ENCODE data around the gene CPD.
"Not testable (repeated sequence)": the region's sequence is repeated elsewhere in the genome, so short reads cannot be mapped to it uniquely, and the experiment has no call there.

CPD gene

GRCh38 chr17:30401097-30401496, 22.4 kb downstream of the CPD start:
- Histone ChIP-seq H3K14ac (ENCODE audit: low read length) (no peak overlapping the region), H3K79me2 (ENCODE audit: control insufficient read depth, insufficient read depth, low read length, poor library complexity) (no peaks in the 10 kb centered on the region), H2BK5ac (ENCODE audit: low read depth, low read length, poor library complexity) (no peak overlapping the region), H2BK12ac (ENCODE audit: low read length) (no peak overlapping the region), H3K4me2 (ENCODE audit: low read length) (no peak overlapping the region), H3K27me3 (ENCODE audit: insufficient read depth, low read length) (no peaks in the 10 kb centered on the region), H3K9me3 (ENCODE audit: insufficient read depth, low read depth, low read length) (no peaks in the 10 kb centered on the region), H3K27ac (ENCODE audit: low read depth, low read length) (no peak overlapping the region), H3K18ac (ENCODE audit: low read length) (no peak overlapping the region), H3K9ac (ENCODE audit: low read length) (no peak overlapping the region), H3K4me3 (ENCODE audit: low read depth, low read length) (no peak overlapping the region), H3K36me3 (ENCODE audit: control insufficient read depth in 1 of 2, insufficient read depth in 2 of 2, low read length in 2 of 2) (peaks cover 0 to 2% of the 10 kb centered on the region in 2 experiments), H3K4me1 (ENCODE audit: control insufficient read depth in 1 of 2, insufficient read depth in 2 of 2, low read length in 2 of 2) (no peaks in the 10 kb centered on the region), H4K91ac (ENCODE audit: low read depth, low read length) (no peak overlapping the region), H2BK120ac (ENCODE audit: insufficient read depth, low read length, poor library complexity) (no peak overlapping the region), H2AK5ac (ENCODE audit: low read length) (no peak overlapping the region), H2AFZ (ENCODE audit: insufficient read depth, low read length, poor library complexity) (no peak overlapping the region), H4K12ac (ENCODE audit: low read depth, low read length) (no peak overlapping the region), H4K8ac (ENCODE audit: low read depth, low read length) (no peak overlapping the region), H3K23ac (ENCODE audit: low read length) (no peak overlapping the region), H3K4ac (ENCODE audit: low read depth, low read length) (no peak overlapping the region), H3K79me1 (ENCODE audit: low read length) (no peaks in the 10 kb centered on the region)
- no CpG with 5 or more reads among the region's 1 CpG for WGBS (ENCODE audit: extremely low coverage, insufficient coverage, insufficient read length)
- no peak for DNase-seq

- Histone ChIP-seq H4K8ac (ENCODE audit: low read depth, low read length) (no peak overlapping the region), H4K12ac (ENCODE audit: low read depth, low read length) (no peak overlapping the region), H3K23ac (ENCODE audit: low read length) (no peak overlapping the region), H3K27ac (ENCODE audit: low read depth, low read length) (no peak overlapping the region), H3K79me2 (ENCODE audit: control insufficient read depth, insufficient read depth, low read length, poor library complexity) (no peaks in the 10 kb centered on the region), H2AFZ (ENCODE audit: insufficient read depth, low read length, poor library complexity) (no peak overlapping the region), H3K14ac (ENCODE audit: low read length) (no peak overlapping the region), H3K4me1 (ENCODE audit: control insufficient read depth in 1 of 2, insufficient read depth in 2 of 2, low read length in 2 of 2) (no peaks in the 10 kb centered on the region), H3K79me1 (ENCODE audit: low read length) (no peaks in the 10 kb centered on the region), H3K9me3 (ENCODE audit: insufficient read depth, low read depth, low read length) (no peaks in the 10 kb centered on the region), H3K4ac (ENCODE audit: low read depth, low read length) (no peak overlapping the region), H3K18ac (ENCODE audit: low read length) (no peak overlapping the region), H3K36me3 (ENCODE audit: control insufficient read depth in 1 of 2, insufficient read depth in 2 of 2, low read length in 2 of 2) (peaks cover 0 to 2% of the 10 kb centered on the region in 2 experiments), H3K9ac (ENCODE audit: low read length) (no peak overlapping the region), H3K27me3 (ENCODE audit: insufficient read depth, low read length) (no peaks in the 10 kb centered on the region), H4K91ac (ENCODE audit: low read depth, low read length) (no peak overlapping the region), H2BK12ac (ENCODE audit: low read length) (no peak overlapping the region), H3K4me2 (ENCODE audit: low read length) (no peak overlapping the region), H2BK5ac (ENCODE audit: low read depth, low read length, poor library complexity) (no peak overlapping the region), H2AK5ac (ENCODE audit: low read length) (no peak overlapping the region), H3K4me3 (ENCODE audit: low read depth, low read length) (no peak overlapping the region), H2BK120ac (ENCODE audit: insufficient read depth, low read length, poor library complexity) (no peak overlapping the region)
- no peak for DNase-seq
These were observed 26.4 kb downstream of the CPD start for GRCh38 chr17:30405161-30405560.

DNA sequence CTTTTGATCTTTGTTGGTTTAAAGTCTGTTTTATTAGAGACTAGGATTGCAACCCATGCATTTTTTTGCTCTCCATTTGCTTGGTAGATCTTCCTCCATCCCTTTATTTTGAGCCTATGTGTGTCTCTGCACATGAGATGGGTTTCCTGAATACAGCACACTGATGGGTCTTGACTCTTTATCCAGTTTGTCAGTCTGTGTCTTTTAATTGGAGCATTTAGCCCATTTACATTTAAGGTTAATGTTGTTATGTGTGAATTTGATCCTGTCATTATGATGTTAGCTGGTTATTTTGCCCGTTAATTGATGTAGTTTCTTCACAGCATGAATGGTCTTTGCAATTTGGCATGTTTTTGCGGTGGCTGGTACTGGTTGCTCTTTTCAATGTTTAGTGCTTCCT, 31.9 kb downstream of the CPD start:
- H2BK5ac ChIP-seq (ENCODE audit: low read depth, low read length, poor library complexity); H3K4me3 ChIP-seq (ENCODE audit: low read depth, low read length); H3K18ac ChIP-seq (ENCODE audit: low read length); H3K27ac ChIP-seq (ENCODE audit: low read depth, low read length); H4K8ac ChIP-seq (ENCODE audit: low read depth, low read length); H3K27me3 ChIP-seq (ENCODE audit: insufficient read depth, low read length); H3K14ac ChIP-seq (ENCODE audit: low read length); H2AFZ ChIP-seq (ENCODE audit: insufficient read depth, low read length, poor library complexity); H2AK5ac ChIP-seq (ENCODE audit: low read length); H3K79me2 ChIP-seq (ENCODE audit: control insufficient read depth, insufficient read depth, low read length, poor library complexity); H3K9me3 ChIP-seq (ENCODE audit: insufficient read depth, low read depth, low read length); H3K23ac ChIP-seq (ENCODE audit: low read length); H4K91ac ChIP-seq (ENCODE audit: low read depth, low read length); H2BK120ac ChIP-seq (ENCODE audit: insufficient read depth, low read length, poor library complexity); H2BK12ac ChIP-seq (ENCODE audit: low read length); H3K9ac ChIP-seq (ENCODE audit: low read length); H3K4ac ChIP-seq (ENCODE audit: low read depth, low read length); H4K12ac ChIP-seq (ENCODE audit: low read depth, low read length); DNase-seq; H3K36me3 ChIP-seq (ENCODE audit: control insufficient read depth in 1 of 2, insufficient read depth in 2 of 2, low read length in 2 of 2); H3K4me1 ChIP-seq (ENCODE audit: control insufficient read depth in 1 of 2, insufficient read depth in 2 of 2, low read length in 2 of 2); H3K79me1 ChIP-seq (ENCODE audit: low read length); H3K4me2 ChIP-seq (ENCODE audit: low read length): not testable (repeated sequence)
- no CpG with 5 or more reads among the region's 2 CpGs for WGBS (ENCODE audit: extremely low coverage, insufficient coverage, insufficient read length)

DNA sequence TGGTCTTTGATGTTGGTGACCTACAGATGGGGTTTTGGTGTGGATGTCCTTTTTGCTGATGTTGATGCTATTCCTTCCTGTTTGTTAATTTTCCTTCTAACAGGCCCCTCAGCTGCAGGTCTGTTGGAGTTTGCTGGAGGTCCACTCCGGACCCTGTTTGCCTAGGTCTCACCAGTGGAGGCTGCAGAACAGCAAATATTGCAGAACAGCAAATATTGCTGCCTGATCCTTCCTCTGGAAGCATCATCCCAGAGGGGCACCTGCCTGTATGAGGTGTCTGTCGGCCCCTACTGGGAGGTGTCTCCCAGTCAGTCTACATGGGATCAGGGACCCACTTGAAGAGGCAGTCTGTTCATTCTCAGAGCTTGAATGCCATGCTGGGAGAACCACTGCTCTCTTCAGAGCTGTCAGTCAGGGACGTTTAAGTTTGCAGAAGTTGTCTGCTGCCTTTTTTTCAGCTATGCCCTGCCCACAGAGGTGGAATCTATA, 33.3 kb downstream of the CPD start:
- not testable (repeated sequence) for DNase-seq; H3K9ac ChIP-seq (ENCODE audit: low read length); H2BK5ac ChIP-seq (ENCODE audit: low read depth, low read length, poor library complexity); H3K27me3 ChIP-seq (ENCODE audit: insufficient read depth, low read length); H3K14ac ChIP-seq (ENCODE audit: low read length); H2BK12ac ChIP-seq (ENCODE audit: low read length); H3K4me3 ChIP-seq (ENCODE audit: low read depth, low read length); H3K79me1 ChIP-seq (ENCODE audit: low read length); H3K4me2 ChIP-seq (ENCODE audit: low read length); H2AFZ ChIP-seq (ENCODE audit: insufficient read depth, low read length, poor library complexity); H3K18ac ChIP-seq (ENCODE audit: low read length); H3K4me1 ChIP-seq (ENCODE audit: control insufficient read depth in 1 of 2, insufficient read depth in 2 of 2, low read length in 2 of 2); H3K4ac ChIP-seq (ENCODE audit: low read depth, low read length); H3K36me3 ChIP-seq (ENCODE audit: control insufficient read depth in 1 of 2, insufficient read depth in 2 of 2, low read length in 2 of 2); H3K9me3 ChIP-seq (ENCODE audit: insufficient read depth, low read depth, low read length); H4K8ac ChIP-seq (ENCODE audit: low read depth, low read length); H2AK5ac ChIP-seq (ENCODE audit: low read length); H2BK120ac ChIP-seq (ENCODE audit: insufficient read depth, low read length, poor library complexity); H4K12ac ChIP-seq (ENCODE audit: low read depth, low read length); H4K91ac ChIP-seq (ENCODE audit: low read depth, low read length); H3K23ac ChIP-seq (ENCODE audit: low read length); H3K27ac ChIP-seq (ENCODE audit: low read depth, low read length); H3K79me2 ChIP-seq (ENCODE audit: control insufficient read depth, insufficient read depth, low read length, poor library complexity)
- no CpG with 5 or more reads among the region's 3 CpGs for WGBS (ENCODE audit: extremely low coverage, insufficient coverage, insufficient read length)
